Lower leg skin (tissue), 3 donors: Measurements from ENCODE around the gene MAN1C1.

Experiments used
- CTCF ChIP-seq, 3 donors: fragments of 450-650 bp; IDR thresholded peaks; one replicate each; pipeline ENCODE4 v1.5.1; 2016; ENCODE audit warnings: antibody characterized with exemption in 3 of 3, mild to moderate bottlenecking in 3 of 3, moderate library complexity in 2 of 3
- POLR2A ChIP-seq, 2 donors: fragments of 450-650 bp; IDR thresholded peaks; one replicate each; pipeline ENCODE4 v1.6.1; 2016 to 2017; ENCODE audit warnings: antibody characterized with exemption in 2 of 2, mild to moderate bottlenecking in 1 of 2, moderate library complexity in 1 of 2

GRCh38 chr1:25567710-25568089 lies 48.9 kb upstream of the MAN1C1 start:
- TF ChIP-seq CTCF (IDR thresholded peaks at IDR 0.05): no peak
- TF ChIP-seq POLR2A (IDR thresholded peaks at IDR 0.05): no peak
